Stimulated activated CD4-positive, alpha-beta T cell treated with anti-CD3 and anti-CD28 coated beads, Interleukin-1b, Interleukin-23, amount 100 ng/mL, for 1 hour (primary cell): ENCODE data around the gene ZBTB37.
"Not testable (repeated sequence)": the region's sequence is repeated elsewhere in the genome, so short reads cannot be mapped to it uniquely, and the experiment has no call there.

Experiments
- DNase-seq, 2 donors: peaks; one replicate each; pipeline ENCODE4 v3.0.0-alpha.2; 2020; ENCODE audit warnings: low read depth in 2 of 2

The ZBTB37 gene

GRCh38 chr1:173903827-173904531, 35.8 kb downstream of the ZBTB37 start:
- DNase-seq: no peak

DNA sequence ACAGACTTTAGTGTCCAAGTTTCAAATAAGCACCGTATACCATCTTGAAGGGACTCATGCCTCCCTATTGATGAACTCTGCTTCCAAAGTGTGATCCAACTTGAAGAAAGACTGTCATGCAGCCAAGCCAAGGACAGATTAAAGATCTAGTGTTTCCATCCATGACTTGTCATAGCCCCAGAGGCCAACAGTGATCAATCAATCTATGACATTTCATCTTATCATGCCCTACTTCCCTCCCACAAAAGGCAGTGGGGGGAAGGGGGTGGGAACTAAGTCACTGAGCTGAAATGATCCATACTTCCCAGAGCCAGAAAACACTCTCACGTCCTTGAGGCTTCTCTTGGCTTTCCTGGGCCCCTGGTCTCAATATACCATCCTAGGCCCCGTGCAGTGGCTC, 44.9 kb downstream of the ZBTB37 start:
- no peak for DNase-seq

DNA sequence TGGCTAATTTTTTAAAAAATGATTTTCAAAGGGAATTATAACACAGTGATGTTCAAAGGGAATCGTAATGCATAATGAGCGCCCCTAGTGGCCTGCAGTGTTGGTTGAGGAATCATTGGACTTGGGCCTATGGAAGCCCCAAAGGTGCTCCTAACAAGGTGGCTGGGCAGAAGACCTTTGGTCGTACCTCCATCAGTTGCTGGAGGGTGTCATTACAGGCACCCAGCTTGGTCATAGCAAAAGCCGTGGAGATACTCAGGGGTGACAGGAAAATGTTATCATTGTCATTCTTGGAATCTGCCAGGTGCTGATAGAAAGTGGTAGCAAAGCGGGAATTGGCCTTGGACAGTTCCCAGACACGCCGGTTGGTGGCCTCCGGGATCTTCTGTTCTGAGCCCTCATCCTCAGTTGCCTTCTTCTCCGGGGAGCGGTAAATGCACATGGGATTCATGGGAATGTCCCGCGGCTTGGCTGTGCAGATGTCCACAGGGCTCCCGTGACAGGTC, 46.2 kb downstream of the ZBTB37 start:
- DNase-seq: peak in 1 of 2 donors; percentile 6

DNA sequence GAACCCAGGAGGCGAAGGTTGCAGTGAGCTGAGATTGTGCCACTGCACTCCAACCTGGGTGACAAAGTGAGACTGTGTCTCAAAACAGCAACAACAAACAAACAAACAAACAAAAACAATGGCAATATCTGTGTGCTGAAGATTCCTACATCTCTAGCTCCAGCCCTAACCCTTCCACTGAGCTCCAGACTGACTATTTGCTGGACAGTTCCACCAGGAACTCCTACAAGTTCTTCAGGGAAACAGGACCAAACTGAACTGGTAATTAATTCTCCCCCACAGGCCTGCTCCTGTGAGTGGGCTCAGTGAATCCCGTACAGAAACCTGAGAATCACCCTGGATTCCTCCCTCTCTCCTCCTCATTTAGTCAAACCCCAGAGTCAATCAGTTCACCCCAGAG, 47.4 kb downstream of the ZBTB37 start:
- DNase-seq: no peak

GRCh38 chr1:173916667-173917066, 48.5 kb downstream of the ZBTB37 start:
- no peak for DNase-seq

GRCh38 chr1:173917149-173917548, 49.0 kb downstream of the ZBTB37 start, which contains the start of gene SERPINC1:
Gene SERPINC1, minus strand, starts transcription at chr1:173917327. Its CDS starts 68 bp downstream, at chr1:173917259.
- DNase-seq: no peak

DNA sequence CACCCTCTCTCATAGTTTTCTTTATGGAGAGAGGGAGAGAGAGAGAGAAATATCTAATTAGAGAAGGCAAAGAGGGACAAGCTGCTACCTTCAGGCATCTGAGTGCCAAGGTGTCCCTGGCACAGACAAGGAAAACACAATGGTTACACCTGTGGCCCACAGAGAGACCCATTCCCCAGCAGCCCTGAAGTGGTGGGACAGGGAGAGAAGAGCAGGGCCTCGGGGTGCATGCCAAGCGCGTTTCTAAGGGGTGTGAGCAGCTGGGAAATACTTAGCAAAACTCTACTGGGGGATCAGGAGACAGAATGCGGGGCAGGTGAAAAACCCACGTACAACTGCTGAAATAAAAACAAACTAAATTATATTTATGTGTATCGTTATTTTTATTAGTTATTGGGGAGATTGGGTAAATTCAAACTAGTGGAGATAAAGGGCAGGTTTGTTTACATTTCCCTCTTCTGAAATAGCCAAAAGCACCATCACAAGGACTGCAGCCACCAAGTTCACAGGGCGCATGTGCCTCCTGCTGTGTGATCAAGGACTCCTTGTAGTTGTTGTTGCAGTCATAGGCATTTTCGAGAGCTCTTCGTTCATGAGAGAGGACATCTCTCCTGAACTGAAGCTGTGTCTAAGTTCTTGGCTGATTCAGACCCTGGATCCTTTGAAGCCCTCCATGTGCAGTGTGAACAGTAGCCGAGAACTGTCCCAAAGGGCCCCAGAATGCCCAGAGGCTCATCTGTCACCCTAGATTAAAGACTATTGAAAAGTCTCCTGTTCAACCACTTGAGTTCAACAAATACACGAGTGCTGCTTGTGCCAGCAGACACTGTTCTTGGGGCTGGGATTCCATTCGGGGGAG, 49.7 kb downstream of the ZBTB37 start:
- no peak for DNase-seq

- no peak for DNase-seq
These were observed 52.7 kb downstream of the ZBTB37 start for GRCh38 chr1:173920861-173921260.

DNA sequence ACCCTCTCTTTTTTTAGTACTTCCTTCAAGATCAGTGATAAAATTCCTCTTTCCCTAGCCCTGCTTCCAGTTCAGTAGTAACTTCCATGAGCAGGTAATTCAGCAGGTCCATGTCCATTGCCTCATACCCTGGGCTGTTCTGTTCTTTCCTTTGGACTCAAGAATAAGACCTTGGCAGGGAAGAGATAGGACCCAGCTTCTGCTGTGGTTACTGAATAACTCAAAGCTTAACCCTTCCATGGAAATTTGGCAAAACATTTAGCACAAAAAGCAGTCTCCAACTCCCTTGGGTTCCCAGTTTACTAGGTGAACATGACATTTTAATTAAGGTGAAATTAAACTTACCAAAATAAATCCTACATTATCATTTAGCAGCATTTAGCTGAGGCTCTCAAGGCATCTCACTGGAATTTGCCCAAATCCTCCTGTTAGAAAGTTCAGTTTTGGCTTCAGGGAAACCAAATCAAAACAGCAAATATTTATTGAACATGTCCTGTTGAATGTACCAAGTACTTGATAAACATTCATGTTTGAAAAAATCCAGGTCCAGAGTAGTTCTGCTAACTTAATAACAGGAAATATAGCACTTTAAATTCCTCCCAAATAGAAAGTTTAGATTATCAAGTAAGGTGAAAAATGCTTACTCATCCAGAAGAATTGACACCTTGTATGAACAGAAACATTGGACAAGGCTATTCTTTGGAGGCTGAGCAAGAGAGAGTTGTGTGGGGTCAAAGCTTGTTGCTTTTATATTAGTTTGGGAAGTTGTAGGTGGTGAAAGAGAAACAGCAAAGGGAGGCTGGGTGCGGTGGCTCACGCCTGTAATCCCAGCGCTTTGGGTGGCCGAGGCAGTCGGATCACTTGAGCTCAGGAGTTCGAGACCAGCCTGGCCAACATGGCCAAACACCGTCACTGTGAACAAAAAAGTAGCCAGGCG, 57.4 kb downstream of the ZBTB37 start:
- no peak for DNase-seq

- not testable (repeated sequence) for DNase-seq
These were observed 62.4 kb downstream of the ZBTB37 start for GRCh38 chr1:173930541-173930940.

- DNase-seq: no peak
These were observed 66.3 kb downstream of the ZBTB37 start for GRCh38 chr1:173934440-173934839.

- no peak for DNase-seq
These were observed 68.9 kb downstream of the ZBTB37 start for GRCh38 chr1:173937062-173937461.

DNA sequence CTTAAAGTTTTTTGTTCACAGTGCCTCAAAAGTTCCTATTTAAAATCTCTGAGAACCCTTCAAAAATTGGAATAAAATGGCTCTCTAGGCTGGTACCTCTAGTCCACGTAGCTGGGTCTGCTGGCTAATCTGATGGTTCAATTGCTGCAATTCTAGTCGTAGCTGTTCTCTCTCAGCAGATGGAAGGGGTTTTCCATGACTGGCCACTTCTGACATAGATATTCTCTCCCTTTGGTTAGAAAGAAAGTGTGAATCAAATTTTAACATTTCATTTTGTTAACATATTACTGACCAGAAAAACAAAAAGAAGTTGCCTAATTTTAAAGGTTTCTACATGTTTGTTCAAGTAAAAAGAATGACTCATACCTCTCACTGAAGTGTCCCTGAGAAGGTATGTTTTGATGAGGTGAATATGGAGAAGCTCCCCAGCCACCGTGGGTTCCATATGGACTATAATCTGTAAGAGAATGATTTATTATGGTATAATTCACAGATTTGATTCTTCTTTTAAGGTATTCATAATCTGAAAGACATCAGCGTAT, 78.3 kb downstream of the ZBTB37 start:
- no peak for DNase-seq

DNA sequence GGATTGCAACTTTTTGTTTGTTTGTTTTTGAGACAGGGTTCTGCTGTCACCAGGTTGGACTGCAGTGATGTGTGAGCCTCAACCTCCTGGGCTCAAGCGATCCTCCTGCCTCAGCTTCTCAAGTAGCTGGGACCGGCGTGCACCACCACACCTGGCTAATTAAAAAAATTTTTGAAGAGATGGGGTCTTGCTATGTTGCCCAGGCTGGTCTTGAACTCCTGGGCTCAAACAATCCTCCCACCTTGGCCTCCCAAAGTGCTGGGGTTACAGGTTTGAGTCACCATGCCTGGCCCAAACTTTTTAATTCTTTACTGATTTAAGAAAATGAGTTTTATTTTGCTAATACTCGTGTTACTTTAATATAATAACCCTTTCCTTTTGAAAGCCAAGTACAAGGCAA, 80.4 kb downstream of the ZBTB37 start:
- DNase-seq: no peak
